ENCODE measurements around the gene ARPIN.
"Not testable (repeated sequence)": the region's sequence is repeated elsewhere in the genome, so short reads cannot be mapped to it uniquely, and the experiment has no call there.

ARPIN gene

GRCh38 chr15:89909611-89910010 is 3.1 kb downstream of the ARPIN start:
- DNase-seq = no peak

- no peak for DNase-seq
These were observed 4.5 kb downstream of the ARPIN start for GRCh38 chr15:89908226-89908625.

GRCh38 chr15:89907289-89907688 is 5.5 kb downstream of the ARPIN start:
- DNase-seq = no peak

- DNase-seq = no peak
These were observed 6.8 kb downstream of the ARPIN start for GRCh38 chr15:89905846-89906378.

GRCh38 chr15:89904519-89904918 is 8.2 kb downstream of the ARPIN start:
- no peak for DNase-seq

- DNase-seq = no peak
These were observed 9.0 kb downstream of the ARPIN start for GRCh38 chr15:89903858-89904130.

- no peak for DNase-seq
These were observed 9.5 kb downstream of the ARPIN start for GRCh38 chr15:89903015-89903857.

GRCh38 chr15:89900849-89901248 is 11.9 kb downstream of the ARPIN start:
- DNase-seq = no peak

GRCh38 chr15:89899951-89900567 is 12.7 kb downstream of the ARPIN start:
- no peak for DNase-seq

- DNase-seq = no peak
These were observed 13.3 kb downstream of the ARPIN start for GRCh38 chr15:89899295-89899945.

GRCh38 chr15:89898614-89899294 is 14.0 kb downstream of the ARPIN start:
- DNase-seq = no peak

- no peak for DNase-seq
These were observed 14.6 kb downstream of the ARPIN start for GRCh38 chr15:89898146-89898545.

- DNase-seq = peak; percentile 90
These were observed 18.9 kb downstream of the ARPIN start, which contains the start of gene AP3S2 for GRCh38 chr15:89893696-89894447. Gene AP3S2, minus strand, starts transcription at chr15:89893994. Its CDS starts 45 bp downstream, at chr15:89893949.

GRCh38 chr15:89893027-89893426 is 19.7 kb downstream of the ARPIN start:
- no peak for DNase-seq

GRCh38 chr15:89888214-89888804 is 24.4 kb downstream of the ARPIN start:
- no peak for DNase-seq

- DNase-seq = no peak
These were observed 27.1 kb downstream of the ARPIN start for GRCh38 chr15:89885611-89886010.

- DNase-seq = not testable (repeated sequence)
These were observed 27.6 kb downstream of the ARPIN start for GRCh38 chr15:89885179-89885578.

GRCh38 chr15:89883518-89883917 is 29.2 kb downstream of the ARPIN start:
- DNase-seq = no peak

- DNase-seq = no peak
These were observed 32.0 kb downstream of the ARPIN start for GRCh38 chr15:89880727-89881126.

- DNase-seq = no peak
These were observed 34.4 kb downstream of the ARPIN start for GRCh38 chr15:89878323-89878722.

- DNase-seq = no peak
These were observed 35.7 kb downstream of the ARPIN start for GRCh38 chr15:89877083-89877425.

GRCh38 chr15:89876396-89877082 is 36.2 kb downstream of the ARPIN start:
- DNase-seq = no peak
